Left lobe of liver (tissue), 2 donors: ENCODE data around the gene CTDSPL. TPM values are rescaled to one million over a fixed set of nuclear protein-coding genes. Genes with fewer than 3 reads are reported as not detected.

ENCODE experiments used
- ATAC-seq: fragments of 200-7000 bp; cut with Tn5 transposase; one replicate; pipeline ENCODE4 v1.9.1; 2020; ENCODE audit warnings: mild to moderate bottlenecking, moderate library complexity
- DNase-seq: peaks from one replicate; pipeline ENCODE4 v3.0.0-alpha.2; 2020; ENCODE audit warnings: low spot score
- total RNA-seq: library from RNA; stranded (reverse); gene quantifications from one replicate; pipeline ENCODE4 v1.2.1, GENCODE V29; 2021
- donor health status: DM: no; HTN: no; CAD: no; lungs with moderate emphysema.
- donor health status: DM: no; HTN: yes; CAD: no.

The CTDSPL gene
- total RNA-seq, 1 donor from 2014 or later = 22.1 TPM

DNA sequence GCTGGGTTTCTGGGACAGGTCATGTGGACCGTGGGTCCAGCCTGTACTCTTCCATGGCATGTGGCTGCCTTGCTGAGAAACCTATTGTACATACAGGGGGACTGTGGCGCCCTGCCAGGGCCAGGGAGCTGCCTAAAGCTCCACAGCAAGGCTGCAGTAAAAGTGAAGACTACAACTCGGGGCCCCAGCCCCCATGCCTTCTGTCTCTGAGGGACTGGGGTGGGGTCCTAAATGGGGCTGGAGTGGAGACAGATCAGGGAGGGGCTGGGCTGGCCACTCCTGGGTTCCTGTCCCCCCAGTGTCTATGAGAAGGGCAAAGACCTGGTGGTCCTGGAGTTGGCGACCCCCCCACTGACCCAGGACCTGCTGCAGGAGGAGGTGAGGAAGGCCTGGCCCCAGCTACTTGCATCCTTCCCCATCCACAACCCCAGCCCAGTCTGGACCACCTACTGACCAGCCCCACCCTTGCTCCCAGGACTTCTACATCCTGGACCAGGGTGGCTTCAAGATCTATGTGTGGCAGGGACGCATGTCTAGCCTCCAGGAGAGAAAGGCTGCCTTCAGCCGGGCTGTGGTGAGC, 136.2 kb downstream of the CTDSPL start:
- no peak for ATAC-seq

DNA sequence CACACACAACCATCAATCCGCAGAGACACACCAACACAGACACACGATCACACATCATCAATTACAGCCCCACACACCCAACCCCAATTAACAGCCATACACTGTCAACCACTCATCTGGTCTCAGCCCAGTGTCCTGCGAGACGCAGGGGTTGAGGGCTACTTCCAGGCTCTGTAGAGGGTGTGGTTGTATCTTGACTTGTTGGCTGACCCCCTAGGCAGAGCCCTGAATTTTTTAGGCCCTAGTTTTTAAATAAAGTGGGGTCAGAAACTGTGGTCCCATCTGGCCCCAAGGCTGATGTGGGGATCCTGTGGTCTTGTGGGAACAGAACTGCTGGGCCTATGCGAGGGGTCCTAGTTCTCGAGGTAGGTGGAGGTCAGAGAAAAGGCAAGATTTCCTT, 138.2 kb downstream of the CTDSPL start:
- no peak for ATAC-seq
- no peak for DNase-seq

More for the DNA sequence above, 136.2 kb downstream of the CTDSPL start:
- DNase-seq = no peak

DNA sequence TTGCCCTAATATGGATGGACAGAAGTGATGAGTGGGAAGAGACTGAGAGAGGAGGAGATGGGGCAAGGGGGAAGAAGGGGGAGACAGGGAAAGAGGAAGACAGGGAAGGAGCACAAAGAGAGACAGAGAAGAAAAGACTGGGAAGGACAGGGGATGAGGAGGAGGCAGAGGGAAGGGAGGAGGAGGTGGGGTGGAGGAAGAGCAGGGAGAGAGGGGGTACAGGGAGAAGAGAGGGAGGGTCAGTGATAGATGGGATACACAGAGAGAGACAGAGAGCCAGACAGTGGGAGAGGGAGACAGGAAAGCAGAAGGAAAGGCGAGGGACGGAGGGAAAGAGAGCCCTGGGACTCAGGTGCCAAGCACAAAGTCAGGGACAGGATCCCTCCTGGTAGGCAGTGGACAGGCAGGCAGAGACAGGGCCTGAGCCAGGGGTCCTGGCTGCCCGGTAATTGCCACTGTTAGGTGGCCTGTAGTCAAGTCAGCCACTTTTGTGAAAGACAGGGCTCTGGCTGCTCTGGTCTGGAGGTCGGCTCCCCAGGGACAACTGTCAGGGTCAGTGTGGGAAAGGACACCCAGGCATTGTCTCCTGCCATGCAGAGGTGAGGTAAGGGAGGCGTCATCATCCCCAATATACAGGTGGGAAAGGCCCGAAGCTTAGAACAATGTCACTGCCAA, 138.7 kb downstream of the CTDSPL start:
- DNase-seq (no peak), ATAC-seq (no peak)

DNA sequence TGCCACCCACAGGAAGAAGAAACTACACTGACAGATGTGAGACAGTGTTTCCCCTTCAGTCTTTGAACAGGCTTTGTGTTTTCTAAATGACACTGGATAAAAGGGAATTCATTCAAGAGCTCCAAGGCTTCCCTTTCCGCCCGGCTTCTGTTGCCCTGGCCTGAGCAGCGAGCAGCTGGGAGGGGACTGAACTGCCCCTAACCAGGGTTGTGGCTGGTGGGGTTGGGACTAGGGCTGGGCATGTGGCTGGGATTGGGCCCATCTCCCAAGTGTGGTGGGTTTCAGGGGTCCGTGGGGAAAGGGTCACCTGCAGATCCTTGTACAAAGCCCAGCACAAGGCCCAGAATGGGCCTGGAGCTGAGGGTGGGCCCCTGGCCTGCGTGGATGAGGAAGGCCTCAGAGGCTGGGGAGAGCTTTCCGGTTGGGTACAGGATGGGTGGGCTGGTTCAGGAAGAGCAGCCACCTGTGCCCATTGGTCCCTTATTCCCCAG, 139.3 kb downstream of the CTDSPL start:
- no peak for DNase-seq
- ATAC-seq = no peak

DNA sequence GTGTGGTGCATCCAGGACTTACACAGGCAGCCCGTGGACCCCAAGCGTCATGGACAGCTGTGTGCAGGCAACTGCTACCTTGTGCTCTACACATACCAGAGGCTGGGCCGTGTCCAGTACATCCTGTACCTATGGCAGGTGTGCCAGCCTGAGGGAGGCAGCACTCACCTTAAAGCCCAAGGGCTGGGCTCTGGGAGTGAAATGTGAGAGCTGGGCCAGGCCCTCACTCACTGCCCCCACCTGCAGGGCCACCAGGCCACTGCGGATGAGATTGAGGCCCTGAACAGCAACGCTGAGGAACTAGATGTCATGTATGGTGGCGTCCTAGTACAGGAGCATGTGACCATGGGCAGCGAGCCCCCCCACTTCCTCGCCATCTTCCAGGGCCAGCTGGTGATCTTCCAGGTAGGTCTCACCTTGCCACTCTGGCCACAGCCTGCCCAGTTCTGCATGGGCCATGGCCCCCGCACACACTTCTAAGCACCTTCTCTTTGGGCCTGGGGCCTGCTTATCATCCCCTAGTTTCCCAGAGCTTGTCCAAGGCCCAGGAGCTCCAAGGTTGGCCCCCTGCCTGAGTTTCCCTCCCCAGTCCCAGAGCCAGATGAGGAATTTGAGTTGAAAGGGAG, 139.9 kb downstream of the CTDSPL start:
- no peak for DNase-seq
- ATAC-seq = no peak

DNA sequence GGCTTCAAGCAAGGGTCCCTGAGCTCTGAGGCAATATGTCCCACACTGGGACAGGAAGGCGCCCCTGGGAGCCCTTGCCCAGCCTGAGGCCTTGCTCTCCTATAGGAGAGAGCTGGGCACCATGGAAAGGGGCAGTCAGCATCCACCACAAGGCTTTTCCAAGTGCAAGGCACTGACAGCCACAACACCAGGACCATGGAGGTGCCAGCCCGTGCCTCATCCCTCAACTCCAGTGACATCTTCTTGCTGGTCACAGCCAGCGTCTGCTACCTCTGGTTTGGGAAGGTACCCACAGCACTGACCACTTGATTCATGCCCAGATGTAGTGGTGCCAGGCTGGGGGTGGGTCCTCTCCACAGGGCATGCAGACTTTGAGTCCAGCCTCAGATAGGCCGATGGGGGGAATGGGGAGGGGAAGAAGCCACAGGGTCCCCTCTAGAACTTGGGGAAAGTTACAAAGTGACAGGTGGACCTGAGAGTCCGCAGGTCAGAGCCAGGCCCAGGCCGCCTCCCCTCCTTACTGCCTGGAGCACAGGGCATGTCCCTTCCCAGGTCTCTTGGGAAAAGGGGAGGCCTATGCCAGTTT, 140.7 kb downstream of the CTDSPL start:
- no peak for ATAC-seq

DNA sequence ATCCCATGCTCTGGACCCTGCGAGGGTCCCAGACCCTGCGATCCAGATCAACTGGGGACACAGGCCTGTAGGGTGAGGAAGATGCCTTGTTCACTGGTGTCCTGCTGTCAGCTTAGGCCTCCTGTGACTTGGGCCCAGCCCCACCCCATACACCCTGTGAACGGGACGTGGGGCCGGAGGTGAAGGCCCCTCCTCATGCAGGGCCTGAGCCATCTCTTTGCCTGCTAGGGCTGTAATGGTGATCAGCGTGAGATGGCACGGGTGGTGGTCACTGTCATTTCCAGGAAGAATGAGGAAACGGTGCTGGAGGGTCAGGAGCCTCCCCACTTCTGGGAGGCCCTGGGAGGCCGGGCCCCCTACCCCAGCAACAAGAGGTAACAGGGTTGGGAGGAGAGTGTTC, 141.3 kb downstream of the CTDSPL start:
- ATAC-seq (no peak), DNase-seq (no peak)

More for the DNA sequence above, 140.7 kb downstream of the CTDSPL start:
- DNase-seq = no peak

DNA sequence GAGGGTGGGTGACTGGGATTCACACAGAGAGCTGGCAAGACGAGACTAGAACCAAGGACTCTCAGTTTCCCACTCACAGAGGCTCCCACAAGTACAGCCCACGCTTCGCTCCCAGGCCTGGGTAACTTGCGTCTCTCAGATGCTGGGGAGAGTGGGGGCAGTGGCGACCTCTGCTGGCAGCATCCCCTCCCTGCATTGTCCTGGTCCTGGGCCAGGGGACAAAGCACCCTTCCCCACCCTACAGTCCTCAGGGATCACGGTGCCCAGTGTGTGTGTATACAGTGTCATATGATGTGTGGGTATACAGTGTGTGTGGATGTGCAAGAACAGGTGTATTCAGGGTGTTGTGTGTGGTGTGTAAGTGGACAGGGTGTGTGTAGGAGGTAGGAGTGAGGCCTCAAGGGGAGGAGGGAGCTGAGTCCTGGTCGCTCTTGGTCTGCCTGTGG, 141.7 kb downstream of the CTDSPL start:
- ATAC-seq = peak; percentile 60
- no peak for DNase-seq

DNA sequence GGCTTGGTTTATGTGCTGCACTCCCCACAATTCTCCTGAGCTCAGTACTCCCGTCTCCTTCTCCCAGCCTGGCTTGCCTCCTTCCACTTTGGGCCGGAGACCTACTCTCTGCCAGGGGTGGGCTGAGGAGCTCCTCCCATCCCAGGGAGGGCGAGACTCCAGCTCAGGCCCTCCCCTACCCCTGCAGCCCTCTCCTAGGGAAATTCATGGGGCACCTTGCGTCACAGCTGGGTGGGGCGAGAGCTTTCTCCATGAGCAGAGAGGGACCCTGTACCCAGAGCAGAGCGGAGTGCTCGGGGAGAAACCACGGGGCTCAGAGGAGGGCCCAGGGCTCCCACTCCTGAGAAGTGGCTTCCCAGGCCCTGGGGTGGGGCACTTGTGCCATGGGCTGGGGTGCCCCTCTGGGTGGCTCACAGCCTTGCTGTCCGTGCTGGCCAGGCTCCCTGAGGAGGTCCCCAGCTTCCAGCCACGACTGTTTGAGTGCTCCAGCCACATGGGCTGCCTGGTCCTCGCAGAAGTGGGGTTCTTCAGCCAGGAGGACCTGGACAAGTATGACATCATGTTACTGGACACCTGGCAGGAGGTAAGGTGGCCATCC, 142.2 kb downstream of the CTDSPL start:
- DNase-seq = no peak
- no peak for ATAC-seq

DNA sequence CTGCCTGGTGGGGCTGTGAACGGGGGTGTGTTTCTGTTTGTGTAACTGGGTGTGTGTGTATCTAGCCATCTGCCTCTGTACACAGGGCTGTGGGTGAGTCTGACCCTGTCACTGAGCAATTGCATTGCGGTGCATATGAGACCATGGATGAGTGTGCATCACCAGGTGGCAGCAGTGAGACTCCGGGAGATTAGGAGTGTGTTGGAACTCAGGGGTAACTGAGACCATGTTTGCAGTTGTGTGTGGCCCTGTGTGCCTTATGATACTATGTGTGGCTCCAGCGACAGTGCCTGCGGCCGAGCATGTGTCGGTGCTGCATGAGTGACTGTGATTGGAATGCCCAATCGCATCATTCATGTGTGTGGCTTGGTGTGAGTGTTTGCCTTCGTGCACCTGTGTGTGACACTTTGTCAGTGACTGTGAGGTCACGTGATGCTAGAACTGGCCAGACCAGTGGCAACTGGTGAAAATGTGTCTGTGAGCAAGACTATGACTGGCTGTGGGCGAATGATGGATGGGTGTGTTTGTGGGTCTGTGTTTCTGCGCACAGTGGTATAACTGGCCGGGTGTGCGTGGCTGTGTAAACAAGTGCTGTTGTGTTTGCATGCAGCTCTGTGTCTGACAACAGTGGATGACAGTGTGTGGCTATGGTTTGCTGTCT, 142.9 kb downstream of the CTDSPL start:
- ATAC-seq (peak; percentile 86), DNase-seq (peak; percentile 79)

DNA sequence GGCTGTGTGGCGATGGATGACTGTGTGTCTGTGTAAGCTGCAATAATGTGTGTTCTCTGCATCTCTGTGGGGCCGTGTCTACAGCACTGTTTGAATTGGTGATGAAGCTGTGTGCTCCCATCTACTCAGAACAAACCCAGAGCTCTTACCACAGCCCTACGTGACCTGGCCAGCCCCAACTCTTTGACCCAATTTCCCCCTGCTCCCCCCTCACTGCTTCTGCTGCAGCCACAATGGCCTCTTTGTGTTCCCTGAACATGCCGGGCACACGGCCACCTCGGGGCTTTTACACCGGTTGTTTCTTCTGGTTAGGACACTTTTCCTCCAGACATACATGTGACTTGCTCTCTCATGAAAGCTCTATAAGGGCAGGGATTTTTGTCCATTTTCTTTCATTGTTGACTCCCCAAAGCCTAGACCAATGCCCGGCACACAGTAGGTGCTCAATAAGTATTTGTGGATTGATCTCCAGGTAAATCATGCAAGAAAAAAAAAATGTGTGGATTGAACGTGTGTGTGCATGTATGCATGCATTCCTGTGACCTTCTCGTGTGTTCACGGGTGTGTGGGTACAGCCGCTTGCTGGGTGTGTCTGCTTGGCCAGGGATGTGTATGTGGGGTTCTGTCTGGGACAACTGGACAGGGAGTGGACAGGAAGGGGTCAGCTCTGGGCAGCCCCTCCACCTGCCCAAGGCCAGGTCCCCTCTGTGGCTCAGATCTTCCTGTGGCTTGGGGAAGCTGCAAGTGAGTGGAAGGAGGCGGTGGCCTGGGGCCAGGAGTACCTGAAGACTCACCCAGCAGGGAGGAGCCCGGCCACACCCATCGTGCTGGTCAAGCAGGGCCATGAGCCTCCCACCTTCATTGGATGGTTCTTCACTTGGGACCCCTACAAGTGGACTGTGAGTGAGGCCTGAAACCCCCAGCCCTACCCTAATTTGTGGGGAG, 143.7 kb downstream of the CTDSPL start:
- DNase-seq (no peak), ATAC-seq (no peak)

DNA sequence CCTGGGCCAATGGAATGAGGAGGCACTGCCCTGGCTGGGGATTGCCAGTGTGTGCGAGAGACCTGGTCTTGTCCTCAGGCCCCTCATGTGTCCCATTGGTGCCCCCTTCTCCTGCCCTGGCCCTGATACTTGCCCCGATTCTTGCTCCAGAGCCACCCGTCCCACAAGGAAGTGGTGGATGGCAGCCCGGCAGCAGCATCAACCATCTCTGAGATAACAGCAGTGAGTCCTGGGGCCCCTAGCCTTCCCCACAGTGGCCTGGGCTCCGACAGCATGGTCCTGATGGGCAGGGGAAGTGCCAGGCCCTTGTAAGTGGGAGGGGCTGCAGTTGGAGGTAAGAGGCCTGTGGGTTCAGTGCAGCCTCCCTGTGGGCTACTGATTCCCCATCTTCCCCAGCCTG, 144.4 kb downstream of the CTDSPL start:
- no peak for DNase-seq
- ATAC-seq = no peak

DNA sequence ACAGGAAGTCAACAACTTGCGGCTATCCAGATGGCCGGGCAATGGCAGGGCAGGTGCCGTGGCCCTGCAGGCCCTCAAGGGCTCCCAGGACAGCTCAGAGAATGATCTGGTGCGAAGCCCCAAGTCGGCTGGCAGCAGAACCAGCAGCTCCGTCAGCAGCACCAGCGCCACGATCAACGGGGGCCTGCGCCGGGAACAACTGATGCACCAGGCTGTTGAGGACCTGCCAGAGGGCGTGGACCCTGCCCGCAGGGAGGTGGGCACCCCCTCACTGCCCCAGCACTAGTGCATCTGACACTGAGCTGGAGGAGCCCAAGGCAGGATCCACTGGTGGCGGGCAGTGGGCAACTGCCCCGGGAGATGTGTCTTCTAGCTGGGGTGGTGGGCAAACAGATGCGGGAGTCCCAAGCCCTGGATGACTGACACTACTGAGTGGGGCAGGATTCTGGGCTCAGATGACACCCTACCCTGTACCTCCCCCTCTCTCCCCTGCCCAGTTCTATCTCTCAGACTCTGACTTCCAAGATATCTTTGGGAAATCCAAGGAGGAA, 144.8 kb downstream of the CTDSPL start:
- DNase-seq (no peak), ATAC-seq (no peak)

DNA sequence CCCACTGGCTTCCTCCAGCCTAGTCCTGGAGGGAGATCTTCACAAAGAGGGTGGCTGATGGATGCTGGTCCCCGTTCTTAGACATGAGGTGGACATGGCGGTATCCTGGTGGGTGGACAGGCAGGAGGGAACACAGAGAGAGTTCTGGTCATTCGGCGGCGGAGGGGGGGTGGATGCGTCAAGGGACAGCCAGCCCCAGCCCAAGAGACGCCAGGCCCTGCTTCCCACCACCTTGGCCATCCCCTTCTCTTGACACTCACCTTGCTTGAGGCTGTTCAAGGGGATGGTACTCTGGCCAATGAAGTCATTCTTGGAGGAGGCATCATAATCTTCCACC, 146.0 kb downstream of the CTDSPL start:
- DNase-seq = no peak
- ATAC-seq = no peak

DNA sequence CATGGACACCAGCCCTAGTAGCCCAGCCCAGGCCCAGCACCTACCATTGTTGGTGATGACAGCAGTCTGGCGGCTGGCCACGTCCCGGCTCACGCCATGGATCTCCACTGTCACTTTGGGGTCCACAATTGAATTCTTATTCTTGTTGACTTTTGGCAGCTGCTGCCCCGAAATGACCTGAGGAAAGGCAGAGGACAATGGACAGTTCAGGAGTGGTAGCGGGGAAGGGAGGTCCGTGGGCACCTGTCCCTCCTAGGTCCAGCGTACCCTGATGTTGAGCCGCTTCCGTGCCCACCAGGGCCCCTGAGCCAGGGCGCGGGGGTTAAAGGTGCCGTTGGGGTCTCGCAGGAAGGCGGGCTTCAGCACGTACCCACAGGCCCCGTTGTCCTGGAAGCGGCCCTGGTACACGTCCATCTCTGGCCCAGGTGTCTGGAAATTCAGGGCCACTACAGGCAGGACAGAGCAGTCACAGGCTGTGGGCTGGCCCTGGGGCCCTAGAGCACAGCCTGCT, 146.6 kb downstream of the CTDSPL start:
- no peak for ATAC-seq
- DNase-seq = no peak

DNA sequence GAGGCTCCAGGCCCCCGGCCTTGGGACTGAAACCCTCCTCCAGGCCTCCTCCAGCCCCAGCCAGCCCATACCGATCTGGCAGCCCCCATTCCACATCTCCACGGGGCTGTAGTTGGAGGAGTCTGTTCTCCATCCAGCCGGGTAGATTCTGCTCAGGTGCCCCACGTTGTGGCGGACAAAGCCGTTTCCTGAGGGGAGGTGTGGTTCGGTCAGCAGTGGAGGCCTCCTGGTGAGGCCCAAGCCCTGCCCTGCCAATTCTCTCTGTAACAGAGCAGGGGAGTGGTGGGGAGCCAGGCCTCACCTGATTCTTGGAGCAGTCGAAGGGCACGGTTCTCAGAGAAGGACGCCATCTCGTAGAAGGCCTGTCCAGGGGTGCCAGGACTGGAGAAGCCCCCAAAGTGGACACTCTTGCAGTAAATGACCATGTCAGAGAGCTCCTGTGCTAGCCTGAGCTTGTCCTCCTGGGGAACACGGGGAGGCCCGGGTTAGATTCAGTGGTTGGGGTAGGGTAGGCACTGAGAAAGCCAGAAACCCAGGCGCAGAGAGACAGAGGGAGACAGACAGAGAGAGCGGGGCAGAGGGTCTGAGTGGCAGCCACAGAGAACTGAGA, 147.4 kb downstream of the CTDSPL start:
- DNase-seq = no peak
- ATAC-seq = no peak

DNA sequence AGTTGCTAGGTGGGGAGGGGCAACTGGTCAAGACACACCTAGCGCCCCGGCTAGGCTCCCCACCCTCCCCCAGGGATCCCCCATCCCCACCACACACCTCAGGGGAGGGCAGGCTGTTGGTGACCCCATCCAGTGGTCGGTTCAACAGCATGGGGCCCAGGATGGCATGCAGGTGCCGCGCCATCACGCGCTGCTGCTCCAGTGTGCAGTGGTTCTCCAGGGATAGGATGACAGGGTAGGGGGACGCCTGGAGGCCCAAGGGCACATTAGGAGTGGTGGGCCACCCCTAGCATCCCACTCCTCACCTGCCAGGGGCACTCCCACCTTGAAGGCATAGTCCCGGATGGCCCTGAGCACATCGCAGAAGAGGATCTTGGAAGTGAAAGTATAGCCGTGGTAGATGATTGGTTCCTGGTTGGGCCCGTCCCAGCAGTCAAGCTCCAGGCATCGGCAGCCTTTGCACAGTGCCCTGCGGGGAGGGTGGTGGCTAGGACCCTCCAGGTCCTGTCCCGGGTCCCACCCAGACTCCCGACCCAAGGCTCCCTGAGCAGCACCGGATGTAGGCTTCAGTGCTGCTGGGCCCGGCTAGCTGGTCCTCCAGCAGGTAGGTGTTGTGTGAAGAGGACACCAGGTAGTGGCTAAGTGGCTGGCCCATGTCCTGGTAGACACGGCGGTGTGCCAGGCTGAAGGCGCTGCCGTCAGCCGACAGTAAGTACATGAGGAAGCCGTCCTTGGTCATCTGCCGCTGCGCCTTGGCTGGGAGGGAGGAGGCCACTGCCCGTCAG, 148.3 kb downstream of the CTDSPL start:
- no peak for ATAC-seq
- no peak for DNase-seq

DNA sequence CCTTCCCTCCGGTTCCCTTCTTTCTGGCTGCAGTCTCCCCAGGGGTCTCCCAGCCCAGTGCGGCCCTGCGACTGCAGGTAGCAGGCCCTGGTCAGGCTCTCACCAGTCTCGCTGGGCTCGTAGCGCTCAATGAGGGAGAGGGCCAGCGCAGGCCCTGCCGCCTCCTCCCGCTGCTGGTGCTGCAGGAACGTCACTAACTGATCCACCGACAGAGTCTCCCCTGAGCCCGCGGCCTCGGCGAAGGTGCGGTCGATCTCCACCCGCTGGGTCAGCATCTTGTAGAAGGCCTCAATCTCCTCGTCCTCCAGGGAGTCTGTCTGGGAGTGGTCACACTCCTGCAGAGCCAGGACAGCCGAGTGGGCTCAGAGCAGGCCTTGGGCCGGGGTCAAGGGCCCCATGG, 149.4 kb downstream of the CTDSPL start:
- DNase-seq (no peak), ATAC-seq (no peak)
